ENCODE data around the gene ZMPSTE24. TPM values are rescaled to one million over a fixed set of nuclear protein-coding genes. Genes with fewer than 3 reads are reported as not detected.
"Not testable (repeated sequence)": the region's sequence is repeated elsewhere in the genome, so short reads cannot be mapped to it uniquely, and the experiment has no call there.

Gene ZMPSTE24
- total RNA-seq, 1 donor from 2014 or later, result 18.6 TPM

DNA sequence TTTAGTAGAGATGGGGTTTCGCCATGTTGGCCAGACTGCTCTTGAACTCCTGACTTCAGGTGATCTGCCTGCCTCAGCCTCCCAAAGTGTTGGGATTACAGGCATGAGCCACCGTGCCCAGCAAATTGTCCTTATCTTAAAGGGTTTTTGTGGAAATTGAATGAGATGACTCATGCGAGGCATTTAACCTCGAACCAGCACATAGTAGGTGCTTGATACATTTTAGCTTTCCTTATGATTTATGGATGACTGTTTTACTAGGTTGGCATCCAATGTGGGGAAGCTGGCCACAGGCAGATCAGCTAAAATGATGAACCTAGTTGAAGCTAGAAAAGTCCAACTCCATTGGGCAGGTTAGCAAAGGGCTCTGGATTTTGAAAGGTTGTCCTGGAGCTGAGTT is 60.4 kb downstream of the ZMPSTE24 start:
- ChIA-PET CTCF (interaction anchor here (0.7 to 5.7 kb wide), 5 partner anchors 18 to 165 kb away, joined by 3 to 67 read pairs (median 28); no protein-coding TSS in a partner anchor), POLR2A (interaction anchor here (0.6 to 5.9 kb wide), 7 partner anchors 20 to 652 kb away, joined by 3 to 51 read pairs (median 4); no protein-coding TSS in a partner anchor)
- TF ChIP-seq, protein P1, sequence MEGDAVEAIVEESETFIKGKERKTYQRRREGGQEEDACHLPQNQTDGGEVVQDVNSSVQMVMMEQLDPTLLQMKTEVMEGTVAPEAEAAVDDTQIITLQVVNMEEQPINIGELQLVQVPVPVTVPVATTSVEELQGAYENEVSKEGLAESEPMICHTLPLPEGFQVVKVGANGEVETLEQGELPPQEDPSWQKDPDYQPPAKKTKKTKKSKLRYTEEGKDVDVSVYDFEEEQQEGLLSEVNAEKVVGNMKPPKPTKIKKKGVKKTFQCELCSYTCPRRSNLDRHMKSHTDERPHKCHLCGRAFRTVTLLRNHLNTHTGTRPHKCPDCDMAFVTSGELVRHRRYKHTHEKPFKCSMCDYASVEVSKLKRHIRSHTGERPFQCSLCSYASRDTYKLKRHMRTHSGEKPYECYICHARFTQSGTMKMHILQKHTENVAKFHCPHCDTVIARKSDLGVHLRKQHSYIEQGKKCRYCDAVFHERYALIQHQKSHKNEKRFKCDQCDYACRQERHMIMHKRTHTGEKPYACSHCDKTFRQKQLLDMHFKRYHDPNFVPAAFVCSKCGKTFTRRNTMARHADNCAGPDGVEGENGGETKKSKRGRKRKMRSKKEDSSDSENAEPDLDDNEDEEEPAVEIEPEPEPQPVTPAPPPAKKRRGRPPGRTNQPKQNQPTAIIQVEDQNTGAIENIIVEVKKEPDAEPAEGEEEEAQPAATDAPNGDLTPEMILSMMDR (IDR thresholded peaks at IDR 0.05), result no peak
- Mint-ChIP-seq H3K4me1 (peaks cover 33% of the 10 kb centered on the region), H3K27me3 (peaks cover 7% of the 10 kb centered on the region), H3K36me3 (ENCODE audit: low read depth) (no peaks in the 10 kb centered on the region), H3K9me3 (no peaks in the 10 kb centered on the region), H3K27ac (no peak overlapping the region), H3K4me3 (no peak overlapping the region)
- ATAC-seq (ENCODE audit: low read depth) (no peak), DNase-seq (no peak)
- intact Hi-C loops (cut with micrococcal nuclease), result loop anchor here (5.0 to 10.0 kb wide), 3 partner anchors 36 to 376 kb away; partner anchors contain the start of genes NFYC and PPT1

DNA sequence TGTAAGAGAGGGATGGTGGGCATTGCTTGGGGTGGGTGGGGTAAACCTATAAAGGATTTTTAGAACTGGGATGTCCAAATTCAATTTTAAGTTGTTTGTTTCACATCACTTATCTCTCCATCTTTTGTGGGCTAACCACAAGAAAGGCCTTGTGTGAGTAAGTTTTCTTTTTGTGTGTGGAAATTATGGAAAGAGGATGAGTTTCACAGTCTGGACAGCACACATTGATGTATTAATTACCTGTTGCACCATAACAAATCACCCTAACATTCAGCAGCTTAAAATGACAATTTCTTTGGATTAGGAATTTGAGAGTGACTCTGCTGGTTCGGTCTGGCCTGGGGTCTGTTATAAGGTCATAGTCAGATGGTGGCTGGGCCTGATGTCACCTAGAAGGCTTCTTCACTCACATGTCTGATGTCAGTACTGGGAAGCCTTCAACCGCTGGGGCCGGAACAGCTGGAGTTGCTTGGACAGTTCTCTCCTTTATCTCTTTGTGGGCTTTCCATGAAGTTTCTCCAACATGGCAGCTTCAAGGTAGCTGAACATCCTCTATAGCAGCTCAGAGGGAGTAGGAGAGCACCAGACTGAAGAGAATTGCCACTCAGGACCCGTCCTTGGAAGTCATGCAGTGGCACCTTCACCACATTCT is 61.1 kb downstream of the ZMPSTE24 start:
- TF ChIP-seq, protein P1 (IDR thresholded peaks at IDR 0.05), result no peak
- H3K9me3 Mint-ChIP-seq, result no peaks in the 10 kb centered on the region
- H3K27me3 Mint-ChIP-seq, result peaks cover 7% of the 10 kb centered on the region
- POLR2A ChIA-PET, result interaction anchor here (0.6 to 0.9 kb wide), 5 partner anchors 19 to 652 kb away, joined by 3 to 5 read pairs (median 4); no protein-coding TSS in a partner anchor
- no peak overlapping the region for H3K27ac Mint-ChIP-seq
- ATAC-seq (ENCODE audit: low read depth) (no peak), DNase-seq (no peak)
- intact Hi-C loops (cut with micrococcal nuclease), result loop anchor here (5.0 to 10.0 kb wide), 3 partner anchors 37 to 376 kb away; partner anchors contain the start of genes NFYC and PPT1
- no peaks in the 10 kb centered on the region for H3K36me3 Mint-ChIP-seq (ENCODE audit: low read depth)
- peaks cover 27% of the 10 kb centered on the region for H3K4me1 Mint-ChIP-seq
- no peak overlapping the region for H3K4me3 Mint-ChIP-seq
- CTCF ChIA-PET, result interaction anchor here (0.6 to 5.7 kb wide), 2 partner anchors 18 to 235 kb away, joined by 4 to 67 read pairs; no protein-coding TSS in a partner anchor

DNA sequence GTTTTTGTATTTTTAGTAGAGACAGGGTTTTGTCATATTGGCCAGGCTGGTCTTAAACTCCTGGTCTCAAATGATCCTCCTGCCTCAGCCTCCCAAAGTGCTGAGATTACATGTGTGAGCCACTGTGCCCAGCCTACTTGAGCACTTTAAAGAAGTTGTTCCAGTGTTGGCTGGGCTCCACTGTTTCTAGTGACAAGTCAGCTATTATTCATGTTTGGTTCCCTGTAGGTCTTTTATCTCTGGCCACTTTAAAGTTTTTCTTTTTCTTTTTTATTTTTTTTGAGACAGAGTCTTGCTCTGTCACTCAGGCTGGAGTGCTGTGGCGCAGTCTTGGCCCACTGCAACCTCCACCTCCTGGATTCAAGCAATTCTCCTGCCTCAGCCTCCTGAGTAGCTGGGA is 73.4 kb downstream of the ZMPSTE24 start:
- H3K27me3 Mint-ChIP-seq; DNase-seq; H3K9me3 Mint-ChIP-seq; H3K27ac Mint-ChIP-seq; H3K4me1 Mint-ChIP-seq; intact Hi-C loops (cut with micrococcal nuclease); ATAC-seq (ENCODE audit: low read depth); H3K4me3 Mint-ChIP-seq; CTCF ChIA-PET; H3K36me3 Mint-ChIP-seq (ENCODE audit: low read depth); POLR2A ChIA-PET: not testable (repeated sequence)

DNA sequence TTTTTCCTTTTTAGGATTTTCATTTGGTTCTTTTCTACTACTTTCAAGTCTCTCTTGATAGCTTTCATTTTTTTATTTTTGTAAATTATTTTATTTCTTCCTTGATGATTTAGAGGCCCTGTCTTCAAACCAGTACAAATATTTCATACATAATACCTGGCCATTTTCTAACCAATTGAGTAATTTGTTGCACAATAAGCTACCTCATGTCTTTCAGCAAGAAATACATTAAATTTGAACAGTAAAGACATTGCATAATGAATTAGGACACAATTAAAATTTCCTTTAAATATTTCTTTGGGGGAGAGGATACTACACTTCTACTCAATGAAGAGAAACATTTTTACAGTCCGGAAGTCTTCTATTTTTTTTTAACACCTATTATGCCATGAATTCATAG is 74.7 kb downstream of the ZMPSTE24 start:
- Mint-ChIP-seq H3K27me3 (no peaks in the 10 kb centered on the region), H3K4me1 (no peaks in the 10 kb centered on the region), H3K36me3 (ENCODE audit: low read depth) (no peaks in the 10 kb centered on the region), H3K4me3 (no peak overlapping the region), H3K9me3 (no peaks in the 10 kb centered on the region), H3K27ac (no peak overlapping the region)
- DNase-seq (no peak), ATAC-seq (ENCODE audit: low read depth) (no peak)
- CTCF ChIA-PET, result interaction anchor here (0.9 kb wide), 1 partner anchor 189 kb away, joined by 3 read pairs; no protein-coding TSS in a partner anchor
- intact Hi-C loops (cut with micrococcal nuclease), result no loop called here
- TF ChIP-seq, protein P1 (IDR thresholded peaks at IDR 0.05), result no peak
- POLR2A ChIA-PET, result no interaction called here

DNA sequence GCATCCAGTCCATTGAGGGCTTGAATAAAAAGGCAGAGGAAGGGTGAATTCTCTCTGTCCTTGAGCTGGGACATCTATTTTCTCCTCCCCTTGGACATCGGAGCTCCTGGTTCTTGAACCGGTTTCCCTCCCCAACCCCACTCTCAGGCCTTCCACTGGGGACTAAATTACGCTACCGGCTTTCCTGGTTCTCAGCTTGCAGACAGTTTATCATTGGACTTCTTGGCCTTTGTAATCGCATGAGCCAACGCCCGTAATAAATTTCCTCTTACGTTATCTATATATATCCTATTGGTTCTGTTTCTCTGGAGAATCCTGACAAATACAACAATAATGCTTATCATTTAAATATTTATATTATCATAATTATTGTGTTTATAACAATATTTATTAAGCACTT is 79.4 kb downstream of the ZMPSTE24 start:
- no peak overlapping the region for H3K27ac Mint-ChIP-seq
- POLR2A ChIA-PET, result interaction anchor here (1.8 to 3.0 kb wide), 4 partner anchors 14 to 184 kb away, joined by 9 to 27 read pairs (median 24); partner anchors contain the start of gene SMAP2
- no peak overlapping the region for H3K4me3 Mint-ChIP-seq
- no peak for ATAC-seq (ENCODE audit: low read depth)
- no peaks in the 10 kb centered on the region for H3K27me3 Mint-ChIP-seq
- intact Hi-C loops (cut with micrococcal nuclease), result no loop called here
- H3K9me3 Mint-ChIP-seq, result no peaks in the 10 kb centered on the region
- DNase-seq, result no peak
- CTCF ChIA-PET, result interaction anchor here (1.0 to 10.3 kb wide), 27 partner anchors 12 to 306 kb away, joined by 3 to 184 read pairs (median 8); partner anchors contain the start of genes COL9A2 and RLF
- TF ChIP-seq, protein P1 (IDR thresholded peaks at IDR 0.05), result no peak
- H3K36me3 Mint-ChIP-seq (ENCODE audit: low read depth), result no peaks in the 10 kb centered on the region
- H3K4me1 Mint-ChIP-seq, result peaks cover 34% of the 10 kb centered on the region
